ENCODE data around the gene SORCS2. TPM values are rescaled to one million over a fixed set of nuclear protein-coding genes. Genes with fewer than 3 reads are reported as not detected.

Gene SORCS2
- total and polyA plus RNA-seq, 3 donors from 2014 or later, result 2.7 to 4.6 (median 2.9) TPM

DNA sequence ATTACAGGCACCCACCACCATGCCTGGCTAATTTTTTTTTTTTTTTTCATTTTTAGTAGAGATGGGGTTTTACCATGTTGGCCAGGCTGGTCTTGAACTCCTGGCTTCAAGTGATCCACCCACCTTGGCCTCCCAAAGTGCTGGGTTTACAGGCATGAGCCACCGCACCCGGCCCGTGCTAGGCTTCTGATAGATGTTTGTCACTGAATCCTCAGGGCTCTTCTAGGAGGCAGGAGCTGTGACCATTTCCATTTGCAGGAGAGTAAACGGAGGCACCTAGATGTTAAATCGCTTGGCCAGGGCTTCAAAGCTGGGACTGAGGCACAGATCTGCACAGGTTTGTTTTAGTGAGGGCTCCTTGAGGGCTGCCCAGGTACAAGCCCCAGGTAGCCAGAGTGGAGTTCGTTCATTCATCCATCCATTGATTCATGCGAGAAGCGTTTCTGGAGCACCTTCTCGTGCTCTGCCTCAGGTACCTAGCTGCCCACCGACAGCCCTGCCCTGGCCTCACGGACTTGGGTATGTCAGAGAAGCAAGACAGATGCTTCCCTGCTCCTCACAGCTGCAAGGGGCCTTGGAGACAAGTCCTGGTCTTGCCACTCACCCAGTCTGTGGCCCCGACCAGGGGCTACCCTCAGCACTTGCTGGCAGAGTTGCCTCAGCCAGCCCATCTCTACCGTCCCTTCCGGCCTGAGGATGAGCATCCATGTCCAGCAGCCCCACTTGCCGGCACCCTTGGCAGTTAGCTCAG lies 136.0 kb downstream of the SORCS2 start:
- TF ChIP-seq, protein P1, sequence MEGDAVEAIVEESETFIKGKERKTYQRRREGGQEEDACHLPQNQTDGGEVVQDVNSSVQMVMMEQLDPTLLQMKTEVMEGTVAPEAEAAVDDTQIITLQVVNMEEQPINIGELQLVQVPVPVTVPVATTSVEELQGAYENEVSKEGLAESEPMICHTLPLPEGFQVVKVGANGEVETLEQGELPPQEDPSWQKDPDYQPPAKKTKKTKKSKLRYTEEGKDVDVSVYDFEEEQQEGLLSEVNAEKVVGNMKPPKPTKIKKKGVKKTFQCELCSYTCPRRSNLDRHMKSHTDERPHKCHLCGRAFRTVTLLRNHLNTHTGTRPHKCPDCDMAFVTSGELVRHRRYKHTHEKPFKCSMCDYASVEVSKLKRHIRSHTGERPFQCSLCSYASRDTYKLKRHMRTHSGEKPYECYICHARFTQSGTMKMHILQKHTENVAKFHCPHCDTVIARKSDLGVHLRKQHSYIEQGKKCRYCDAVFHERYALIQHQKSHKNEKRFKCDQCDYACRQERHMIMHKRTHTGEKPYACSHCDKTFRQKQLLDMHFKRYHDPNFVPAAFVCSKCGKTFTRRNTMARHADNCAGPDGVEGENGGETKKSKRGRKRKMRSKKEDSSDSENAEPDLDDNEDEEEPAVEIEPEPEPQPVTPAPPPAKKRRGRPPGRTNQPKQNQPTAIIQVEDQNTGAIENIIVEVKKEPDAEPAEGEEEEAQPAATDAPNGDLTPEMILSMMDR (IDR thresholded peaks at IDR 0.05), result no peak
- TF ChIP-seq POLR2A (IDR thresholded peaks at IDR 0.05), result no peak
- DNase-seq, result no peak
- H3K36me3 ChIP-seq (ENCODE audit: low read depth, missing control alignments), result no peaks in the 10 kb centered on the region
- no peak overlapping the region for H3K4me3 ChIP-seq
- peaks cover 10% of the 10 kb centered on the region for H3K4me1 ChIP-seq
- no peaks in the 10 kb centered on the region for H3K9me3 ChIP-seq
- no peaks in the 10 kb centered on the region for H3K27me3 ChIP-seq
- 84 to 94% methylated on average over 14 to 15 of the region's 15 CpGs for WGBS, 2 donors
- H3K27ac ChIP-seq, result no peak overlapping the region
- intact Hi-C loops (cut with DNase I; ENCODE audit: low total_unique reads), result no loop called here

DNA sequence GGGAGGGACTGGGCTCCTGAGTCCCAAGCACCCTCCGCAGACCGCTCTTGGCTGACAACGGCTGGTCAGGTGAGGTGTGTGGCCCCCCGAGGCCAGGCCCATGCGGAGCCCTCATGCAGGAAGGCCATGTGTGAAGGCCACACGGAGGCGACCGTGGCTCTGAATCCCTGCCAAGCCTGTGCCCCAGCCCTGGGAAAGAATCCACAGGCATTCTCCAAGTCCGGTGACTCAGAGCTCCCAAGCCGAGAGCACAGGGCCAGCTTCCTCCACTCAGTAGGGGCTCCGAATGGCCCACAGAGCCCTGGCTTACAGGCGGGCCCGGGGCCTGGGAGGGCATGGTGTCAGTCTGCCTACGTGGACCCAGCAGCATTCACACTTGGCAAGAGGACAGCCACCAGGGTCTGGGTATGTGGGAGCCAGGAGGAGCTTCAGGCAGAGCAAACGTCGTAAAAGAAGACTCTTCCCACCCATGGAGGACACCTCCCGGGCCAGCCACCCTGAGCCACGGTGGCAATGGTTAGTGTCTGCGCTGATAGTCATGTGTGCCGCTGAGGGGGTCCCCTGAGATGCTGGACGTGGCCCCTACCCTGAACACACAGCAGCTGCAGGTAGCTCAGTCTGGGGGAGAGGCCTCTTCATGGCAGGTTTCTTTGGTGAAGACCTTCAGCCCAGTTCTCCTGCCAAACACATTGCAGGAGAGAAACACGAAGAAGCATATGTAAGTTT lies 136.7 kb downstream of the SORCS2 start:
- Histone ChIP-seq H3K27me3 (no peaks in the 10 kb centered on the region), H3K36me3 (ENCODE audit: low read depth, missing control alignments) (no peaks in the 10 kb centered on the region), H3K27ac (no peak overlapping the region), H3K9me3 (no peaks in the 10 kb centered on the region), H3K4me1 (peaks cover 10% of the 10 kb centered on the region), H3K4me3 (no peak overlapping the region)
- no peak for DNase-seq
- TF ChIP-seq POLR2A (IDR thresholded peaks at IDR 0.05), result no peak
- TF ChIP-seq, protein P1 (IDR thresholded peaks at IDR 0.05), result no peak
- WGBS, 2 donors, result 77 to 82% methylated on average over 7 to 22 of the region's 22 CpGs
- intact Hi-C loops (cut with DNase I; ENCODE audit: low total_unique reads), result no loop called here

DNA sequence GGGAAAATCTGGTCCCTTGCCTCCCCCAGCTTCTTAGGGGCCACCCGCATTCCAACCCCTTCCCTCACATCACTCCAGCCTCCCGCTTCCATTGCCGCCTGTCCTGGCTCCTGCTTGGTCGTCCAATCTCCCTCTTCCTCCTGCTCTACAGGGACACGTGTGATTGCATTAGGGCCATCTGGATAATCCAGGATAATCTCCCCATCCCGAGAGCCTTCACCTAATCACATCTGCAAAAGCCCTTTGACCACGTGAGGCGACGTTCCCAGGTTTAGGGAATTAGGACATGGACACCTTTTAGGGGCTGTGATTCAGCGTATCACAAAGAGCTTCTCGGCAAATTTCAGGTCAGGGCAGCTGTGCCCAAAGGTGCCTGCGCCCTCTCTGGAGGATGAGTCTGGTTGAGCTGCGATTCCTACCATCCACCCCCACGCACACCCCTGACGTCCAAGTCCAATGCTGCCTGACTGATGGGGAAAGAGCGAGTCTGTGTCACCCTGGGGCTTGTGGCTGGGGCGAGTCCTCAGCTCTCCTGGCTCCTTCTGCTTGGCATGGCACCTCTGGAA lies 137.8 kb downstream of the SORCS2 start:
- intact Hi-C loops (cut with DNase I; ENCODE audit: low total_unique reads), result no loop called here

DNA sequence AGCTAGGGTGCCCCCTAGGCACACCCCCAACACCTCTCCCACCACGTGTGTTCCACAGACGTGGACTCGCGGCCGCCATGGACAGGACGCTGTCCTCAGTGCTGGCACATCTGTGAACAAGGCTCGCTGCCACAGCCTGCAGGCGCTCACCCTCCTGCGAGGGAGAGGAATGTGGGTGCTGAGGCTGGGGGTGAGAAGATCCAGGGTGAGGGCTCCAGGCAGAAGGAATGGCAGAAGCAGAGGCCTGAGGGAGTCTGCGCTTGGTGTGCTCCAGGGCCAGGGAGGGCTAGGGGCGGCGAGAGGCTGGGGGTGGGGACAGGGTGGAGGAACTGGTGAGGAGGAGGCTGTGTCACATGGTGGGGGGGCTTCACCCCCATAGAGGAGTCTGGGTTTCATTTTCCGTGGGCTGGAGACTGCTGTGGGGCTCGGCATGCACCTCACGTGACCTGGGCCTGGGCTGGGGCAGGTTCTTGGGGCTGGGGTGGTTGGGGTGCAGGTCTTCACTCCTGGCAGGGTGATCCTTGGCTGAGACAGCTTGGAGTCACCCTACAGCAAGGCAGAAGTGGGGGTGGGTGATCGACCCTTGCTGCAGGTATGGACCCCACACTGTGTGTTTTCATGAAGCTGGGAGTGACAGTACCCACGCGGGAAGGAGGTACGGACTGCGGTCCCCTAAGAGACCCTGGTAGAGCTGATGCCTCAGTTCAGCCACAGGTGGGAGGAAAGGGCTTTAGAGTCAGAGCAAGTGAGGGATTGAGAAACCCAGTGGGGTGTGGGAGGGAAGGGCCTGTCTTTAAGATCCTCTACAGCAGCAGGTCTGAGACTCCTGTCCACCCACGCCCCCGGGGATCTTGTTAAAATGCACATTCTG lies 138.7 kb downstream of the SORCS2 start:
- H3K4me3 ChIP-seq, result no peak overlapping the region
- no peaks in the 10 kb centered on the region for H3K9me3 ChIP-seq
- peaks cover 17% of the 10 kb centered on the region for H3K4me1 ChIP-seq
- TF ChIP-seq, protein P1 (IDR thresholded peaks at IDR 0.05), result no peak
- no peak for TF ChIP-seq POLR2A (IDR thresholded peaks at IDR 0.05)
- H3K36me3 ChIP-seq (ENCODE audit: low read depth, missing control alignments), result no peaks in the 10 kb centered on the region
- DNase-seq, result no peak
- WGBS, 2 donors, result 88 to 94% methylated on average over 18 to 22 of the region's 22 CpGs
- intact Hi-C loops (cut with DNase I; ENCODE audit: low total_unique reads), result no loop called here
- H3K27me3 ChIP-seq, result no peaks in the 10 kb centered on the region
- no peak overlapping the region for H3K27ac ChIP-seq

More for the DNA sequence above, 137.8 kb downstream of the SORCS2 start:
- WGBS, 2 donors, result 82 to 90% methylated on average over 15 to 17 of the region's 17 CpGs
- TF ChIP-seq, protein P1 (IDR thresholded peaks at IDR 0.05), result no peak
- TF ChIP-seq POLR2A (IDR thresholded peaks at IDR 0.05), result no peak
- no peak for DNase-seq
- Histone ChIP-seq H3K4me3 (no peak overlapping the region), H3K36me3 (ENCODE audit: low read depth, missing control alignments) (no peaks in the 10 kb centered on the region), H3K27me3 (no peaks in the 10 kb centered on the region), H3K27ac (no peak overlapping the region), H3K4me1 (peaks cover 10% of the 10 kb centered on the region), H3K9me3 (no peaks in the 10 kb centered on the region)
